ENCODE data around the gene WDR12. TPM values are rescaled to one million over a fixed set of nuclear protein-coding genes. Genes with fewer than 3 reads are reported as not detected.

Gene WDR12
- total and polyA plus RNA-seq, 2 of the 4 experiments (the other 2 are of a cell fraction), result 8.6 to 17.0 TPM

DNA sequence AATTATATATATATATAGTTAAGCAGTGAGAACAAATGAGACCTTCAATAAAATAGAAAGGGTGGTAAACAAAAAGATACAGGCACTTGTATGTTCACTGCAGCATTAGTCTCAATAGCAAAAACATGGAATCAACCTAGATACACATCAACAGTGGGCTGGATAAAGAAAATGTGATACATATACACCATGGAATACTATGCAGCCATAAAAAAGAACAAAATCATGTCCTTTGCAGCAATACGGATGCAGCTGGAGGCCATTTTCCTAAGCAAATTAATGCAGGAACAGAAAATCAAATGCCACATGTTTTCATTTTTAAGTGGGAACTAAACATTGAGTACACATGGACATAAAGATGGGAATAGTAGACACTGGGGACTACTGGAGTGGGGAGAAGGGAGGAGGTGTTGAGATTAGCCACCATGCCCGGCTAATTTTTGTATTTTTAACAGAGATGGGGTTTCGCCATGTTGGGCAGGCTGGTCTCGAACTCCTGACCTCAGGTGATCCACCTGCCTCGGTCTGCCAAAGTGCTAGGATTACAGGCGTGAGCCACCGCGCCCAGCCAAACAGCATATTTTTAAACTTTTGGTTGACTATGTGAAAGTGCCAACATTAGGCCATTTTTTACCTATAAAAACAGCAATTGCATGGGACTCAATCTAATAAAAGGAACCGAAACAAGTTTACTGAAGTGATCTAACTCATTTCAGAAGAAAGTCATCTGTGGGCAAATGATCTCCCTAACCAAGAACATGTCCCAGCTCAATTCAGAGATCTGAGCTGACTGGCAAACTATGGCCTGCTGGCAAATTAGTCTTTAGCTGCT, 63.6 kb downstream of the WDR12 start:
- 88% methylated on average over 3 of the region's 9 CpGs; no CpG with 5 or more reads in 1 of the 2 experiments for WGBS, 2 experiments (ENCODE audit: extremely low coverage in 2 of 2, insufficient read length in 1 of 2)
- Histone ChIP-seq H3K4me2 (ENCODE audit: low read depth, low read length) (no peak overlapping the region), H2AFZ (replicated peaks; ENCODE audit: low read length, poor library complexity) (no peak overlapping the region), H2BK20ac (ENCODE audit: low read depth, low read length) (no peak overlapping the region), H4K5ac (ENCODE audit: low read depth, low read length) (no peak overlapping the region), H3K4ac (ENCODE audit: low read depth, low read length) (no peak overlapping the region), H3K4me3 (ENCODE audit: insufficient read depth, low read depth, low read length) (no peak overlapping the region), H3K9me3 (ENCODE audit: control insufficient read depth, insufficient read depth, low read length) (peaks cover 6% of the 10 kb centered on the region), H3K9me1 (ENCODE audit: insufficient read depth, low read length) (no peaks in the 10 kb centered on the region), H3K27me3 (ENCODE audit: control insufficient read depth, insufficient read depth, low read length) (no peaks in the 10 kb centered on the region), H3K23ac (ENCODE audit: low read depth, low read length) (no peak overlapping the region), H3K79me1 (ENCODE audit: low read depth in 1 of 2, low read length in 2 of 2) (no peaks in the 10 kb centered on the region), H3K4me1 (ENCODE audit: control insufficient read depth, insufficient read depth, low read length) (no peaks in the 10 kb centered on the region), H4K8ac (ENCODE audit: low read depth in 2 of 2, low read length in 2 of 2) (no peak overlapping the region), H3K9ac (ENCODE audit: low read depth, low read length) (no peak overlapping the region), H3K18ac (ENCODE audit: low read depth, low read length) (no peak overlapping the region), H4K91ac (ENCODE audit: insufficient read depth, low read depth, low read length) (no peak overlapping the region), H2AK5ac (ENCODE audit: low read depth, low read length) (no peak overlapping the region), H3K14ac (replicated peaks; ENCODE audit: low read depth, low read length) (no peak overlapping the region), H3K36me3 (ENCODE audit: control insufficient read depth, insufficient read depth, low read length) (0 out of 2 replicates have a peak, but pooled peaks cover 1% of the 10 kb centered on the region), H4K20me1 (ENCODE audit: insufficient read depth, low read length) (no peaks in the 10 kb centered on the region), H2BK120ac (ENCODE audit: low read depth, low read length) (no peak overlapping the region), H3K56ac (ENCODE audit: extremely low read depth, insufficient read depth, low read length) (no peak overlapping the region), H2AK9ac (replicated peaks; ENCODE audit: low read depth, low read length, poor library complexity) (no peak overlapping the region), H3K27ac (ENCODE audit: insufficient read depth, low read length) (no peak overlapping the region), H2BK15ac (ENCODE audit: low read depth, low read length) (no peak overlapping the region), H2BK5ac (ENCODE audit: low read depth, low read length, poor library complexity, severe bottlenecking) (no peak overlapping the region)
- in situ Hi-C loops (cut with MboI; ENCODE audit: low sequenced_read_pairs), result no loop called here
- DNase-seq (no peak), ATAC-seq (ENCODE audit: low read depth) (no peak)
- POLR2A ChIA-PET (ENCODE audit: unreplicated experiment), result interaction anchor here (0.7 kb wide), 1 partner anchor 23 kb away, joined by 3 read pairs; no protein-coding TSS in a partner anchor
- CTCF ChIA-PET, result no interaction called here
- no TSS peak for BruUV-seq (replicated peaks)
- dilution Hi-C loops (cut with HindIII; ENCODE audit: low sequenced_read_pairs, unreplicated experiment), result no loop called here
- TF ChIP-seq POLR2A (IDR thresholded peaks at IDR 0.05; ENCODE audit: low read depth, low read length) (no peak), RAD21 (IDR thresholded peaks at IDR 0.05; ENCODE audit: low read length) (no peak), CHD1 (IDR thresholded peaks at IDR 0.05; ENCODE audit: low read depth, low read length) (no peak), NFE2L2 (IDR thresholded peaks at IDR 0.05; ENCODE audit: low read depth, low read length) (no peak), MXI1 (IDR thresholded peaks at IDR 0.05; ENCODE audit: borderline replicate concordance, low read depth, low read length) (no peak), CEBPB (IDR thresholded peaks at IDR 0.05; ENCODE audit: low read depth, low read length) (no peak), MAFK (IDR thresholded peaks at IDR 0.05; ENCODE audit: low read depth, low read length) (no peak)
- TF ChIP-seq, protein P1, sequence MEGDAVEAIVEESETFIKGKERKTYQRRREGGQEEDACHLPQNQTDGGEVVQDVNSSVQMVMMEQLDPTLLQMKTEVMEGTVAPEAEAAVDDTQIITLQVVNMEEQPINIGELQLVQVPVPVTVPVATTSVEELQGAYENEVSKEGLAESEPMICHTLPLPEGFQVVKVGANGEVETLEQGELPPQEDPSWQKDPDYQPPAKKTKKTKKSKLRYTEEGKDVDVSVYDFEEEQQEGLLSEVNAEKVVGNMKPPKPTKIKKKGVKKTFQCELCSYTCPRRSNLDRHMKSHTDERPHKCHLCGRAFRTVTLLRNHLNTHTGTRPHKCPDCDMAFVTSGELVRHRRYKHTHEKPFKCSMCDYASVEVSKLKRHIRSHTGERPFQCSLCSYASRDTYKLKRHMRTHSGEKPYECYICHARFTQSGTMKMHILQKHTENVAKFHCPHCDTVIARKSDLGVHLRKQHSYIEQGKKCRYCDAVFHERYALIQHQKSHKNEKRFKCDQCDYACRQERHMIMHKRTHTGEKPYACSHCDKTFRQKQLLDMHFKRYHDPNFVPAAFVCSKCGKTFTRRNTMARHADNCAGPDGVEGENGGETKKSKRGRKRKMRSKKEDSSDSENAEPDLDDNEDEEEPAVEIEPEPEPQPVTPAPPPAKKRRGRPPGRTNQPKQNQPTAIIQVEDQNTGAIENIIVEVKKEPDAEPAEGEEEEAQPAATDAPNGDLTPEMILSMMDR (conservative IDR thresholded peaks at IDR 0.05; ENCODE audit: low read depth, low read length), result no peak
- TF ChIP-seq, protein P2, sequence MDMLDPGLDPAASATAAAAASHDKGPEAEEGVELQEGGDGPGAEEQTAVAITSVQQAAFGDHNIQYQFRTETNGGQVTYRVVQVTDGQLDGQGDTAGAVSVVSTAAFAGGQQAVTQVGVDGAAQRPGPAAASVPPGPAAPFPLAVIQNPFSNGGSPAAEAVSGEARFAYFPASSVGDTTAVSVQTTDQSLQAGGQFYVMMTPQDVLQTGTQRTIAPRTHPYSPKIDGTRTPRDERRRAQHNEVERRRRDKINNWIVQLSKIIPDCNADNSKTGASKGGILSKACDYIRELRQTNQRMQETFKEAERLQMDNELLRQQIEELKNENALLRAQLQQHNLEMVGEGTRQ (IDR thresholded peaks at IDR 0.05; ENCODE audit: low read depth, low read length), result no peak
- intact Hi-C loops (cut with micrococcal nuclease), result no loop called here
